GM19438 (cell line): ENCODE measurements around the gene CPNE4.

ENCODE experiments used
- ATAC-seq: cut with Tn5 transposase; IDR thresholded peaks from one replicate; pipeline ENCODE4 v1.9.1; 2021; ENCODE audit warnings: low read depth; ENCODE audit not compliant: unreplicated experiment

Gene CPNE4

DNA sequence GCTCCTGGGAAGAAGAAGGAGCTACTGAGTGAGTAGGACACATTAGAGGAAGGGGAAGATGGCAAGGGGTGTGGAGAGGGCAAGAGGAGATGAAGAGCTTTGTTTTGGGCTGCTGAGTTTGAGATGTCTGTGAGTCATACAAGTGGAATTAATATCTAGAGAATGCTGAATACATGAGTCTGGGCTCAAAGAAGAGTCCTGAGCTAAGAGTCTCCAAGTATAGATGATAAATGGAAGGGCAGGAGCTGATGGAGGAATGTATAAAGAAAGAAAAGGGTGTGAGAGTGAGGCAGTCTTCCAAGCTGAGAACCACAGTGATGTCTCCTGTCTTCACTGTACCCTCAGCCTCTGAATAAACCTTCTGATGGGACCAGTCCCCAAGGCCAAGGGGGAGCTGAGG is 326.6 kb downstream of the CPNE4 start:
- no peak for ATAC-seq

GRCh38 chr3:131705558-131706051 is 329.2 kb downstream of the CPNE4 start:
- peak; percentile 68 for ATAC-seq

DNA sequence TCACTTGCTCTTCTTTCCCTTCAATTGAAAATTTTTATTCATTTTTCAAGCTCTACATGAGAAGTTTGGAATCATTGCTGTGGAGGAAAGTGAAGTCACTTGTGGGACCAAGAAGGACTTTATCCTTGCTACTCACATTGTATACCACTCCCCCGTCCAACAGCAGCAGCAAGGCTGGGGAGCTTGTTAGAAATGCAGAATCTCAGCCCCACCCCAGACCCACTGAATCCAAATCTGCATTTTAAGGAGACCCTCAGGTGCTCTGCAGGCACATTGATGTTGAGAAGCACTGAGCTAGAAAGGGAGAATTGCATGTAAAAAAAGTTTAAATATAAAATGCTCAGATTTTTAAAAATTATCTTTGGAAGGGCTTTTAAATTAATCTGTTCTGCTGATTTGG is 329.7 kb downstream of the CPNE4 start:
- ATAC-seq, result no peak

GRCh38 chr3:131704098-131704497 is 330.7 kb downstream of the CPNE4 start:
- no peak for ATAC-seq

DNA sequence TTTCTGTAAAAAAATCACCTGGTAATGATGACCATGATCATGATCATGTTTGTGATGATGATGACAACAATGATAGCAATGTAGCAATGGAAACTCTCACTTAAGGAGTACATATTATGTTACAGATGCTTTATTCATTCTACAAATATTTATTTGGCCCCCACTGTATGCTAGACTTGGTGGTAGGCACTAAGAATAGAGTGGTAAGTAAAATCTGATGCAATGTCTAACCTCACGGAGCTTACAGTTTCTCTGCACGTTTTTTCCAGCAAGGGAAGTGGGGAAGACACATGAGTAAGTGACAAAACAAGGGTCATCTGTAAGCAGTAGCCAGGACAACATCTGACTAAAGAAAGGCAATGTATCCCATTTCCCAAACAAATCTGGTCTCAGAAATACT is 332.7 kb downstream of the CPNE4 start:
- ATAC-seq, result no peak

- no peak for ATAC-seq
These were observed 333.6 kb downstream of the CPNE4 start for GRCh38 chr3:131701153-131701770.

DNA sequence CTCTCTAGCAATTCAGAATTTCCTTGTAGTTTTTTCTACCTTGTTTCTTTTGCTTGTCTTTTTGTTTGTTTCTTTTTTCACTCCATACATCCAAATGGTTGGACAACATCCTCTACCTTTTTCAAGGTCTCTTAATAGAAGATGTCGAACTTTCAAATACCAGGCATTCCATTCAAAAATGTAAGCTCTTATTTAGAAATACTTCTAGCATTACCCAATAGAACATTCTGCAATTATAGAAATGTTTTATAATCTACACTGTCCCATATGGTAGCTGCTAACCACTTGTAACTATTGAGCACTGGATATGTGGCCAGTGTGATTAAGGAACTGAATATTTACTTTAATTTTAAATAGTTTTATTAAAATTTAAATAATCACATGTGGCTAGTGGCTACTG is 335.8 kb downstream of the CPNE4 start:
- ATAC-seq, result no peak

DNA sequence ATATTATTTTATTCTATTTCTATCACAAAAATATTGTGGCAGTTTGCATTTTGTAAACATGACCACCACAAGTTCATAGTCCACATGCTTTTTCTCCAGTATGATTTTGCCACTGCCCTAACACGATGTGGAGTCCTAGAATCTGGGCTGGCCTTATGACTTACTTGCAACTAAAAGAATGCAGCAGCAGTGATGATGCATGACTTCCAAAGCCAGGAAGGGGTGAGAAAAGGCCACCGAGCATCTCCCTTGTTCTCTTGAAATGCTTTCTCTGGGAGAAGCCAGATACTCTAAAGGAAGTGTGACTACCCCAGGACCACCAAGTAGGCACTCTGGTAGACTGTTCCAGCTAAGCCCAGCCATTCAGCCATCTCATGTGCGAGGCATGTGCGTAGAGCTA is 340.4 kb downstream of the CPNE4 start:
- no peak for ATAC-seq

DNA sequence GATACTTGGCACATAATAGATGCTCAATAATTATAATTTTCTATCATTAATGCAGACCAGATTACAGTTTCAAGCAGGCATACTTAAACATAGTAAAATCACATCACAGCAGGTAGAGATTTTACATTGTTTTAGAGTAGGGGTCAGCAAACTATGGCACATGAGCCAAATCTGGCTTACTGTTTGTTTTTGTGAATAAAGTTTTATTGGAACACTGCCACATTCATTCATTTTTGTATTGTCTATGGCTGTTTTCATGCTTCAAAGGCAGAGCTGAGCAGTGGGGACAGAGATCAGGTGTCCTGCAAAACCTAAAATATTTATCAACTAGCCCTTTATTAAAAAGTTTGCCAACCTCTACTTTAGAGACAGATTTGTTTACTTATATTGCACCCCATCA is 342.5 kb downstream of the CPNE4 start:
- no peak for ATAC-seq

- ATAC-seq, result no peak
These were observed 344.0 kb downstream of the CPNE4 start for GRCh38 chr3:131690800-131691199.

DNA sequence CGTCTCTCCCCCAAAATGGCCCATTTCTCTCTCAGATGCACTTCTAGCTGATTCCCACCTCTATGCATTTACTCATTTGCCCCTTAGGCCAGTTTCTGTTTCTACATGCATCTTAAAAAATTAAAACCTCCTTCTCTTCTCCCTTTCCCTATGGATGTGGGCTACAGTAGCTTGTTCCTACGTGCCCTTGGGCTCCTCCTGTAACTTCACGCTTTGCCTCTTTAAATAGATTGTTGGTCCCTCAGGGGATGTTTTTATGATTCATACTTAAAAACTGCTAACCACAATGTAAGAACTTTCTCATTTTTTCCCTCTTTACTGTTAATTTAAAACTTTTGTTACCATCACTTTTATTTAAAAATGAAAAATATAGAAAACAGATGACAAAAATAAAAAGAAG is 346.4 kb downstream of the CPNE4 start:
- ATAC-seq, result no peak

DNA sequence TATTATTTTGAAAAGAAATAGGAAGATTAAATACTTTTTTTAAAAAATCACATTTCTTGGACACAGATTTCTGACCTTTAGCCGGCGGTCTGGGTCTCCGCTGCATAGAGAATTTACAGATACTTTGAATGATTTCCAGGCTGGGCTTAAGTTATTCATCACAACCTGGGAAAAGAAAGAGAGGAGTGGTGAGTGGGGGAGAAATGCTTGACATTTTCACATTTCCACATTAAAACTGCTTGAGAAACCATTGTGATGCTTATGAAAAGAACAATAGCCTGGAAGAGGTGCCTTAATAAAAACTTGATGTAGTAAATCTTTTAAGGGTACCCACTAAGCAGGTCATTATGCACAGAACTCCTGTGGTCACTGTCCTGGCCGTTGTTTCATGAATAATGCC is 365.2 kb downstream of the CPNE4 start:
- no peak for ATAC-seq

DNA sequence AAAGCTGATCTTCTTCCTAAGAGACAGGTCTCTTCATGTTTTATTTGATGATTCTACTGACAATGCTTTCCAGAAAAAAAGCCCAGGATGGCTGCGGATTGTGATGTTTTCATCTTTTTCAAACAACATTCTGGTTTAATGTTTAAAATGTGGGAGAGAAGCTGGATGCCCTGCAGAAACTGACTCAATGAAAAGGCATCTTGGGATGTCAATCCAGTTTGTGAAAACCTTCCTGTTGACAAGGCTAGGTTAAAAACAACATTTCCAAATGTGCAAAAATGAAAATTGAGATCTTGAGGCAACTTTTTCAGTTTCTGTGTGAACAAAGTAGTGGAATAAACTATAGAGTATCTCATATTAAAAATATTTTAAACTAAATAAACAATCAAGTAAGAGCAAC is 376.0 kb downstream of the CPNE4 start:
- ATAC-seq, result no peak

- no peak for ATAC-seq
These were observed 376.7 kb downstream of the CPNE4 start for GRCh38 chr3:131658115-131658514.

- ATAC-seq, result no peak
These were observed 379.6 kb downstream of the CPNE4 start for GRCh38 chr3:131655070-131655690.

DNA sequence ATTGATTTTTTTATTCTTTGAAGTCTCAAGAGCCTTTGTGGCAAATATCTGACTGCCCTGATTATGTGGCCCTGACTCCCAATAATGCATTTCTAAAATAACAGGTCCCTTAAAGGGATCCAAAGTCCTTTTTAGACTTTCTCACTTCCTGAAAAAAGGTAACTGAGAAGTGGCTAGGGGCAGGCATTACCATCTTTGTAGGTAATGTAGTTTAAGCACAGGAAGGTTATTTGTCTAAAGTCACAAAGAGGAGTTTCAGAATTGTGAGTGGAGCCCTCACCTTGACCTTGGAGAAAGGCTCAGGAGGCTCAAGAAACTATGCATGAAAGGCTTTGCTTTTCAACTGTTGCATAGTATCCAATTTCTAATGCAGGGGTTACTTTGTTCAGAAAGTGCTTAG is 389.2 kb downstream of the CPNE4 start:
- no peak for ATAC-seq

- ATAC-seq, result no peak
These were observed 398.5 kb downstream of the CPNE4 start for GRCh38 chr3:131636266-131636775.

- ATAC-seq, result no peak
These were observed 404.0 kb downstream of the CPNE4 start for GRCh38 chr3:131630807-131631206.

GRCh38 chr3:131630097-131630496 is 404.7 kb downstream of the CPNE4 start:
- peak; percentile 98 for ATAC-seq

GRCh38 chr3:131623431-131623830 is 411.4 kb downstream of the CPNE4 start:
- no peak for ATAC-seq

DNA sequence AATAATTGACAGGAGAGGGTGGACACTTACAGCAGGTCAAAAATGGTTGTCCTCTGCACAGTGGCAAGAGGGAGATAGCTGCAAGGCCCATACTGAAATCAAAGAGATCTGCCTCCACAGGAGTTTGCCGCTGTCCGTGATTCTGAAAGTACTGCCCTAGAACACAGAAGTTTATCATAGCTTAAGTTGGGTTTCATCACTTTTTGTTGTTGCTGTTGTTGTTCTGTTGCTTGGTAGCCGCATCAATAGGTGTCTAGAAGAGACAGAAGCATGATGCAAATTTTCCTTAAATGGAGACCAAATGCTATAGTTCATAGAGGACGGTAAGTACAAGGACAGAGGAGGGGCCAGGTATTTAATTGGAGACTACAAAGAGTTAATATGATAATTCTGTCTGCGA is 412.1 kb downstream of the CPNE4 start:
- ATAC-seq, result no peak

- ATAC-seq, result no peak
These were observed 413.8 kb downstream of the CPNE4 start for GRCh38 chr3:131620977-131621376.
